Liver (tissue), 9 donors: Measurements from ENCODE around the gene ACTC1. TPM values are rescaled to one million over a fixed set of nuclear protein-coding genes. Genes with fewer than 3 reads are reported as not detected.

Source experiments
- DNase-seq: peaks from one replicate; pipeline ENCODE4 v3.0.0-alpha.2; 2017; ENCODE audit warnings: low spot score
- H3K27ac ChIP-seq, 2 donors: one replicate each; pipeline ENCODE4 v1.7.0; 2013; ENCODE audit warnings: inconsistent platforms in 2 of 2, low read length in 2 of 2, control low read depth in 1 of 2, low read depth in 1 of 2, mild to moderate bottlenecking in 1 of 2
- H3K27me3 ChIP-seq, 4 donors: one replicate each; pipeline versions ENCODE4 v1.6.1 to v1.7.0; 2013; ENCODE audit warnings: low read length in 3 of 4, inconsistent platforms in 1 of 4, mild to moderate bottlenecking in 1 of 4, moderate library complexity in 1 of 4; ENCODE audit not compliant: control insufficient read depth in 4 of 4, insufficient read depth in 4 of 4
- H3K36me3 ChIP-seq, 4 donors: one replicate each; pipeline versions ENCODE4 v1.6.1 to v1.7.0; 2013; ENCODE audit warnings: low read length in 3 of 4, mild to moderate bottlenecking in 3 of 4, low read depth in 1 of 4, moderate library complexity in 1 of 4; ENCODE audit not compliant: control insufficient read depth in 4 of 4, insufficient read depth in 3 of 4
- H3K4me1 ChIP-seq, 4 donors: one replicate each; pipeline versions ENCODE4 v1.6.1 to v1.7.0; 2013; ENCODE audit warnings: low read length in 3 of 4, mild to moderate bottlenecking in 3 of 4, moderate library complexity in 1 of 4; ENCODE audit not compliant: control insufficient read depth in 4 of 4, insufficient read depth in 4 of 4
- H3K4me3 ChIP-seq, 3 donors: one replicate each; pipeline versions ENCODE4 v1.6.1 to v1.7.0; 2013; ENCODE audit warnings: low read length in 3 of 3, control low read depth in 1 of 3, low read depth in 1 of 3, mild to moderate bottlenecking in 1 of 3
- H3K9ac ChIP-seq, 2 donors: one replicate each; pipeline ENCODE4 v1.7.0; 2013; ENCODE audit warnings: low read length in 2 of 2, mild to moderate bottlenecking in 2 of 2, moderate library complexity in 2 of 2, control low read depth in 1 of 2, low read depth in 1 of 2
- H3K9me3 ChIP-seq, 4 donors: one replicate each; pipeline versions ENCODE4 v1.6.1 to v1.7.0; 2013; ENCODE audit warnings: low read length in 3 of 4; ENCODE audit not compliant: control insufficient read depth in 4 of 4
- HNF4G ChIP-seq: IDR thresholded peaks from 2 replicates; pipeline ENCODE4 v1.6.1; 2016; ENCODE audit warnings: antibody characterized with exemption
- ZBTB33 ChIP-seq: IDR thresholded peaks from 2 replicates; pipeline ENCODE4 v1.6.1; 2016; ENCODE audit warnings: antibody characterized with exemption
- WGBS: extraction: QIAGEN DNeasy Blood & Tissue Kit; methylation state at CpG from one replicate; pipeline ENCODE4 v1.1.7; 2013; 5-methylcytosine and 5-hydroxymethylcytosine counted together
- polyA plus RNA-seq, 2 donors: library from polyadenylated mRNA; stranded (reverse) in 1 of 2; unstranded in 1 of 2; fragments of 200-250 nt in 1 of 2; fragments of >200 nt in 1 of 2; fragmentation: Nextera tagmentation in 1 of 2; extraction: Ambion mirVana in 1 of 2; gene quantifications; one replicate each; pipeline versions ENCODE4 v1.2.1 to v1.2.3, GENCODE V29; 2013 to 2015
- total RNA-seq, 2 donors: library from RNA; depleted of rRNA; stranded (reverse); fragments of >200 nt; gene quantifications; one replicate each; pipeline ENCODE4 v1.2.3, GENCODE V29; 2014
- donor health status: healthy.
- donor health status: healthy.
- donor health status: healthy.
- donor health status: healthy.
- donor health status: healthy.

Gene ACTC1
- total and polyA plus RNA-seq, 4 donors: 0.08 to 0.89 TPM; not detected in 2

- Histone ChIP-seq H3K4me3 (no peak overlapping the region), H3K36me3 (no peaks in the 10 kb centered on the region), H3K27me3 (peaks cover 0 to 10% (median 5%) of the 10 kb centered on the region in 4 donors), H3K4me1 (peaks cover 0 to 4% (median 1%) of the 10 kb centered on the region in 4 donors), H3K9ac (no peak overlapping the region), H3K27ac (no peak overlapping the region), H3K9me3 (no peaks in the 10 kb centered on the region)
- DNase-seq: no peak
- TF ChIP-seq ZBTB33 (no peak), HNF4G (no peak)
- WGBS: 70% methylated on average over 4 of the region's 4 CpGs
Measured at GRCh38 chr15:34749691-34750090, 45.7 kb downstream of the ACTC1 start.

Other genes with a start within 250 kb of the ACTC1 start
- gene GOLGA8B, start 211.9 kb downstream of the ACTC1 start, total RNA-seq: 10 to 100 TPM in 1 of 2 donors, 1 to 10 TPM in 1; 9.4 to 71.0 TPM
- 10 to 100 TPM in 1 of 2 donors, 1 to 10 TPM in 1; 8.4 to 36.3 TPM for gene GOLGA8B, start 211.9 kb downstream of the ACTC1 start, polyA plus RNA-seq
- not detected for gene GJD2, start 40.6 kb downstream of the ACTC1 start, total RNA-seq
- gene GJD2, start 40.6 kb downstream of the ACTC1 start, polyA plus RNA-seq: not detected
- gene AQR, start 174.2 kb upstream of the ACTC1 start, total RNA-seq: 10 to 100 TPM; 11.6 to 14.3 TPM
- 1 to 10 TPM; 3.4 to 5.8 TPM for gene AQR, start 174.2 kb upstream of the ACTC1 start, polyA plus RNA-seq
- gene ZNF770, start 192.7 kb upstream of the ACTC1 start, total RNA-seq: 10 to 100 TPM; 23.9 to 33.1 TPM
- gene ZNF770, start 192.7 kb upstream of the ACTC1 start, polyA plus RNA-seq: 10 to 100 TPM in 1 of 2 donors, 1 to 10 TPM in 1; 9.3 to 74.4 TPM